ENCODE results near the gene PHTF2. TPM values are rescaled to one million over a fixed set of nuclear protein-coding genes. Genes with fewer than 3 reads are reported as not detected.

Gene PHTF2
- total and polyA plus RNA-seq, 7 donors = 16.7 to 101 (median 51.7) TPM

GRCh38 chr7:77910124-77910523 lies 111.6 kb downstream of the PHTF2 start:
- Histone ChIP-seq H3K4me3 (no peak overlapping the region), H3K27ac (no peak overlapping the region), H3K4me1 (peaks cover 15% of the 10 kb centered on the region), H3K36me3 (ENCODE audit: insufficient read depth in 1 of 2, low read depth in 1 of 2) (peaks cover 0 to 22% of the 10 kb centered on the region in 2 donors), H3K9me3 (no peaks in the 10 kb centered on the region), H3K27me3 (ENCODE audit: insufficient read depth in 3 of 3, low read length in 2 of 3) (no peaks in the 10 kb centered on the region)
- peak; percentile 5 for TF ChIP-seq CTCF (IDR thresholded peaks at IDR 0.05)
- DNase-seq = no peak
- 79 to 97% (median 87%) methylated on average over 2 of the region's 2 CpGs for WGBS, 3 donors
- no peak for ATAC-seq
- intact Hi-C loops (cut with DNase I) = no loop called here

- 88 to 98% (median 97%) methylated on average over 1 of the region's 1 CpG for WGBS, 3 donors
- intact Hi-C loops (cut with DNase I) = no loop called here
Observed at GRCh38 chr7:77912293-77912692, 113.7 kb downstream of the PHTF2 start.

GRCh38 chr7:77913977-77914607 lies 115.5 kb downstream of the PHTF2 start:
- peak; percentile 84 to 96 (median 94) for ATAC-seq
- intact Hi-C loops (cut with DNase I) = no loop called here
- no peak for TF ChIP-seq CTCF (IDR thresholded peaks at IDR 0.05)
- H3K27ac ChIP-seq = peak overlapping the region; percentile 79
- H3K4me3 ChIP-seq = no peak overlapping the region
- no peak for DNase-seq
- no peaks in the 10 kb centered on the region for H3K27me3 ChIP-seq (ENCODE audit: insufficient read depth in 3 of 3, low read length in 2 of 3)
- no peaks in the 10 kb centered on the region for H3K9me3 ChIP-seq
- WGBS, 3 donors = 45 to 89% (median 60%) methylated on average over 4 of the region's 4 CpGs
- peaks cover 0 to 20% of the 10 kb centered on the region in 2 donors for H3K36me3 ChIP-seq (ENCODE audit: insufficient read depth in 1 of 2, low read depth in 1 of 2)
- peaks cover 15% of the 10 kb centered on the region for H3K4me1 ChIP-seq

More at GRCh38 chr7:77912293-77912692, 113.7 kb downstream of the PHTF2 start:
- DNase-seq (no peak), ATAC-seq (no peak)
- H3K27ac ChIP-seq = peak overlapping the region; percentile 28
- peaks cover 15% of the 10 kb centered on the region for H3K4me1 ChIP-seq
- no peak overlapping the region for H3K4me3 ChIP-seq
- peaks cover 0 to 22% of the 10 kb centered on the region in 2 donors for H3K36me3 ChIP-seq (ENCODE audit: insufficient read depth in 1 of 2, low read depth in 1 of 2)
- no peaks in the 10 kb centered on the region for H3K27me3 ChIP-seq (ENCODE audit: insufficient read depth in 3 of 3, low read length in 2 of 3)
- TF ChIP-seq CTCF (IDR thresholded peaks at IDR 0.05) = no peak
- H3K9me3 ChIP-seq = no peaks in the 10 kb centered on the region

- DNase-seq = no peak
- WGBS, 3 donors = 95 to 100% (median 99%) methylated on average over 2 of the region's 2 CpGs
- peaks cover 2 to 20% of the 10 kb centered on the region in 2 donors for H3K36me3 ChIP-seq (ENCODE audit: insufficient read depth in 1 of 2, low read depth in 1 of 2)
- no peak for TF ChIP-seq CTCF (IDR thresholded peaks at IDR 0.05)
- no peak for ATAC-seq
- no peaks in the 10 kb centered on the region for H3K9me3 ChIP-seq
- peaks cover 15% of the 10 kb centered on the region for H3K4me1 ChIP-seq
- H3K4me3 ChIP-seq = no peak overlapping the region
- intact Hi-C loops (cut with DNase I) = no loop called here
- H3K27ac ChIP-seq = no peak overlapping the region
- H3K27me3 ChIP-seq (ENCODE audit: insufficient read depth in 3 of 3, low read length in 2 of 3) = no peaks in the 10 kb centered on the region
Observed at GRCh38 chr7:77917500-77918262, 119.1 kb downstream of the PHTF2 start.

All from psoas muscle (tissue), 8 donors.